Measurements from ENCODE around the gene NEUROG2.

Gene NEUROG2

DNA sequence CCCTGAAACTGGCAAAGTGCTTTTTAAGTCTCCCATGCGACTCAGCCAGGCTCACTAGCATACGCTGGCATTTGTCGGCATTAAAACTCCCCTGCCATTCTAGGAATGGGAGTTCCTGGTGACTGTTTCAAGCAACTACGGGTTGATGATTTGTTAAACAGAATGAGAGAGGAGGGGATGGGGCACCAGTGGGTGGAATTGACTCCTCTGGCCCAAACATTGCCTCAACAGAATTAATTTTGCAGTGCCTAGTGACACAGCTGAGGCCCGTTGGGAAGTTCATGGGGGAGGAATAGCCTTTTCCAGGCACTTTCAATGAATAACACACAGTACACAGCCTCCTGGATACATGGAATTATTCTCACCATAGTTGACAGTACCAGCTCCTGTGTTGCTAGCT lies 30.1 kb downstream of the NEUROG2 start:
- H3K4me1 ChIP-seq (ENCODE audit: low read length) = no peaks in the 10 kb centered on the region
- no peak overlapping the region for H3K27ac ChIP-seq (ENCODE audit: low read length)
- no peaks in the 10 kb centered on the region for H4K20me1 ChIP-seq (ENCODE audit: insufficient read depth, low read length)
- H3K36me3 ChIP-seq (replicated peaks; ENCODE audit: low read depth, low read length) = no peaks in the 10 kb centered on the region
- no peak overlapping the region for H2AFZ ChIP-seq (ENCODE audit: low read depth, low read length)
- no peak for TF ChIP-seq EZH2phosphoT487 (IDR thresholded peaks at IDR 0.05; ENCODE audit: low read depth)
- TF ChIP-seq, protein P1, sequence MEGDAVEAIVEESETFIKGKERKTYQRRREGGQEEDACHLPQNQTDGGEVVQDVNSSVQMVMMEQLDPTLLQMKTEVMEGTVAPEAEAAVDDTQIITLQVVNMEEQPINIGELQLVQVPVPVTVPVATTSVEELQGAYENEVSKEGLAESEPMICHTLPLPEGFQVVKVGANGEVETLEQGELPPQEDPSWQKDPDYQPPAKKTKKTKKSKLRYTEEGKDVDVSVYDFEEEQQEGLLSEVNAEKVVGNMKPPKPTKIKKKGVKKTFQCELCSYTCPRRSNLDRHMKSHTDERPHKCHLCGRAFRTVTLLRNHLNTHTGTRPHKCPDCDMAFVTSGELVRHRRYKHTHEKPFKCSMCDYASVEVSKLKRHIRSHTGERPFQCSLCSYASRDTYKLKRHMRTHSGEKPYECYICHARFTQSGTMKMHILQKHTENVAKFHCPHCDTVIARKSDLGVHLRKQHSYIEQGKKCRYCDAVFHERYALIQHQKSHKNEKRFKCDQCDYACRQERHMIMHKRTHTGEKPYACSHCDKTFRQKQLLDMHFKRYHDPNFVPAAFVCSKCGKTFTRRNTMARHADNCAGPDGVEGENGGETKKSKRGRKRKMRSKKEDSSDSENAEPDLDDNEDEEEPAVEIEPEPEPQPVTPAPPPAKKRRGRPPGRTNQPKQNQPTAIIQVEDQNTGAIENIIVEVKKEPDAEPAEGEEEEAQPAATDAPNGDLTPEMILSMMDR (IDR thresholded peaks at IDR 0.05; ENCODE audit: low read depth, low read length) = no peak
- no peak overlapping the region for H3K9ac ChIP-seq (ENCODE audit: low read length)
- H3K27me3 ChIP-seq (ENCODE audit: low read depth, low read length) = no peaks in the 10 kb centered on the region
- H3K4me2 ChIP-seq (ENCODE audit: low read length) = no peak overlapping the region
- no peaks in the 10 kb centered on the region for H3K9me3 ChIP-seq (ENCODE audit: insufficient read depth, low read length)
- no peaks in the 10 kb centered on the region for H3K79me2 ChIP-seq (ENCODE audit: low read length)
- H3K4me3 ChIP-seq (ENCODE audit: low read length) = no peak overlapping the region

GRCh38 chr4:112473985-112474384 lies 42.0 kb downstream of the NEUROG2 start:
- Histone ChIP-seq H3K36me3 (replicated peaks; ENCODE audit: low read depth, low read length) (no peaks in the 10 kb centered on the region), H3K9ac (ENCODE audit: low read length) (no peak overlapping the region), H2AFZ (ENCODE audit: low read depth, low read length) (no peak overlapping the region), H3K4me3 (ENCODE audit: low read length) (no peak overlapping the region), H3K27ac (ENCODE audit: low read length) (no peak overlapping the region), H3K79me2 (ENCODE audit: low read length) (no peaks in the 10 kb centered on the region), H3K4me1 (ENCODE audit: low read length) (no peaks in the 10 kb centered on the region), H4K20me1 (ENCODE audit: insufficient read depth, low read length) (no peaks in the 10 kb centered on the region), H3K9me3 (ENCODE audit: insufficient read depth, low read length) (no peaks in the 10 kb centered on the region), H3K27me3 (ENCODE audit: low read depth, low read length) (no peaks in the 10 kb centered on the region), H3K4me2 (ENCODE audit: low read length) (no peak overlapping the region)
- no peak for TF ChIP-seq EZH2phosphoT487 (IDR thresholded peaks at IDR 0.05; ENCODE audit: low read depth)
- TF ChIP-seq, protein P1 (IDR thresholded peaks at IDR 0.05; ENCODE audit: low read depth, low read length) = no peak

- Histone ChIP-seq H4K20me1 (ENCODE audit: insufficient read depth, low read length) (no peaks in the 10 kb centered on the region), H3K9me3 (ENCODE audit: insufficient read depth, low read length) (no peaks in the 10 kb centered on the region), H3K9ac (ENCODE audit: low read length) (no peak overlapping the region), H3K4me2 (ENCODE audit: low read length) (no peak overlapping the region), H3K4me1 (ENCODE audit: low read length) (no peaks in the 10 kb centered on the region), H3K79me2 (ENCODE audit: low read length) (no peaks in the 10 kb centered on the region), H3K27ac (ENCODE audit: low read length) (no peak overlapping the region), H2AFZ (ENCODE audit: low read depth, low read length) (no peak overlapping the region), H3K36me3 (replicated peaks; ENCODE audit: low read depth, low read length) (no peaks in the 10 kb centered on the region), H3K27me3 (ENCODE audit: low read depth, low read length) (no peaks in the 10 kb centered on the region), H3K4me3 (ENCODE audit: low read length) (no peak overlapping the region)
- TF ChIP-seq EZH2phosphoT487 (IDR thresholded peaks at IDR 0.05; ENCODE audit: low read depth) = no peak
- TF ChIP-seq, protein P1 (IDR thresholded peaks at IDR 0.05; ENCODE audit: low read depth, low read length) = no peak
These were observed 43.7 kb downstream of the NEUROG2 start for GRCh38 chr4:112472318-112472717.
